Stimulated activated CD4-positive, alpha-beta T cell treated with anti-CD3 and anti-CD28 coated beads, Interleukin-4, amount 100 ng/mL, for 48 hours (primary cell): ENCODE measurements around the gene TSHZ2.

Experiments
- DNase-seq, 2 donors: peaks; one replicate each; pipeline ENCODE4 v3.0.0-alpha.2; 2020; ENCODE audit warnings: low read depth in 2 of 2

Gene TSHZ2

DNA sequence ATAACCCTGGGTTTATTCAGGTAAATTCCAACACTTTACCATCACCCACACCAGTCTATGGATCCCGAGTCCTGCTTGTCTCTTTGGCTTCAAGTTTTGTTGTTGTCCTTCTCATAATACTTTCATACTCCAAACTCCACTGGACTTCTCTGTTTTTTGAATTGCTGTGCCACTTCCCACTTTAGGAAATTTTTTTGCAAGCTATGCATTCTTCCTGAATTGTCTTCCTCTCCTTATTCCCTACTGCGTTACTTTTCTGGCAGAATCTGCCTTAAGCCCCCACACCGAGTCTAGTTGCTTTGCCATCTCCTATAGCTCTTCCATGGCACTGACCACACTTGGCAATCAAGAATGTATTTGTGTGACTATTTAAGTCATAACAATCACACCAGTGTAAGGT is 96.1 kb downstream of the TSHZ2 start:
- DNase-seq: no peak

DNA sequence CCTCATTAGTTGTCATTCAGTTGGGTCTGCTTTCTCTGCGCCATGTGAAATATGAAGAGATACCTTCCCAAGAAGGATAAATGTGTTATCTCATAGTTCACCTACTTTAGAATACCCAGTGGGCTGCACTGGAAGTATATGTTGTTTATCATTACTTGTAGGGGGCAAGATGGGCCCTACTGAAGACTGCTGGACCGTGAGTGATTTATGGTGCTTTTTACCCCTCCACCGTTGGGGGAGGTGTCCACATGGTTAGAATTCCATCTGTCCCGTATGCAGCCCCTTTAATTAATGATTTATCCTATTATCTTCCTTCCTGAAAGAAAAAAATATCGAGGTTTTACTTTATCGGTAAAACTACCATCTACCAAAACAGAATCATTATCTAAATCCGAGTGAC is 97.0 kb downstream of the TSHZ2 start:
- no peak for DNase-seq

DNA sequence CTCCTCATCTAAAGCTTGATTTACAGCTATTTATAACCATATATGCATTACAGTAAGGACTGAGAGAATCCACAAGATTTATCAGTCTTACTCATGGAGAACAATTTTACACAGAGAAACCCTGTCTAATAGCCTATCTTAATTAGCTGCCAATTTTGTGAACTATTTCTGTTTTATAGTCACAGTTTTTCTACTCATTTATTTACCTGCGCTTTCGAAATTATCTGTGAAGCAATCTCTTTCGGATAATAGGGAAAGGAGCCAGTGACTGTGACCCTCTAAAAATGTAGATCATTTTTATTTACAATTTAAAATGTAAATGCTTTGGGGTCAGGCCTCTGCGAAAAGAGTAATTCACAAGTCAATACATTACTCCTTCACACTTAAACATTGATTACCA is 98.1 kb downstream of the TSHZ2 start:
- no peak for DNase-seq

DNA sequence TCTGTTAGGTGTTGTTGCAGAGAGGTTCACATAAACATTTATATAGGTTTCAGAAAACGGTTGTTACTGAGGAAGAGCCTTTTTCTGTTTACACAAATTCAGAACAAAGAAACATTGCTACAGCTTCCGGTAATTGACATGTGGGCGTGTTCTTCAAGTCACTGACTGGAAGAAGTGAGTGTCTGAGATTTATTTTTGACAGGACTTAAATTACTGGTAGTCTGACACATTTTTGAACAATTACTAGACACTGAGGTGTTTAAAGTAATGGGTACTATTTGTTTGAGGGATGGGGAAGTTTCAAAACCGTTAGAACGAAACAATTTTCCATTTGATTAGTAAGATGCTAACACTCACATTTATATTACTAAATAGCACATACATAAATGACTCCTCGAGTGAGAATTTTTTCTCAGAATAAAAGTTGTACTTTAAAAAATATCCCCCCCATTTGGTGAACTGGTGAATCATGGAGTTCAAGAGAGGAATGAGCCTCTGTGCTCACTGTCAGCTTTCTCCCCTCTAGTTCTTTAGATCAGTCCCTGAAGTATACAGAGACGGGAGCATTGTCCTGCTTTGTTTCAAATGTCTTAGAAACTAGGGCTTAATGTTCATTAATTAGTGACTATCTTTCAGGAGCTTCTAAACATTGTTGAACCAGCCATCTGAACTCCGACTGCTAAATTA is 98.7 kb downstream of the TSHZ2 start:
- peak in 1 of 2 donors; percentile 18 for DNase-seq

DNA sequence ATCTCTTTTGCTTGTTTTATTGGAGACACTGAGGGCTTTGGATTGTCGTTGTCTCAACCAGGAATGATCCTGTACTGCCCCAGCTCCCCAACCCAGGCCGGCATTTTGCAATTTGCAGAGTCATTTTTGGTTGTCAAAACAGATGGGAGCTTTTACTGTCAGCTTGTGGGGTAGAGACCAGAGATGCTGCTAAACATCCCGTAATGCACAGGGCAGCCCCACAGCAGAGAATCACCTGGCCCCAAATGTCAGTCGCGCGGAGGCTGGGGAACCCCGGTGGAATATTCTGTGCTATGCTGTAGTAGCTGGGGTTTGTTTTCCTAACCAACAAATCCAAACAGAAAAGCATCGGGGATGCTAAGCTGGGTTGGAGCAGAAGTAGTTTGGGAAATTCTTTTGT is 99.7 kb downstream of the TSHZ2 start:
- peak in 1 of 2 donors; percentile 16 for DNase-seq

DNA sequence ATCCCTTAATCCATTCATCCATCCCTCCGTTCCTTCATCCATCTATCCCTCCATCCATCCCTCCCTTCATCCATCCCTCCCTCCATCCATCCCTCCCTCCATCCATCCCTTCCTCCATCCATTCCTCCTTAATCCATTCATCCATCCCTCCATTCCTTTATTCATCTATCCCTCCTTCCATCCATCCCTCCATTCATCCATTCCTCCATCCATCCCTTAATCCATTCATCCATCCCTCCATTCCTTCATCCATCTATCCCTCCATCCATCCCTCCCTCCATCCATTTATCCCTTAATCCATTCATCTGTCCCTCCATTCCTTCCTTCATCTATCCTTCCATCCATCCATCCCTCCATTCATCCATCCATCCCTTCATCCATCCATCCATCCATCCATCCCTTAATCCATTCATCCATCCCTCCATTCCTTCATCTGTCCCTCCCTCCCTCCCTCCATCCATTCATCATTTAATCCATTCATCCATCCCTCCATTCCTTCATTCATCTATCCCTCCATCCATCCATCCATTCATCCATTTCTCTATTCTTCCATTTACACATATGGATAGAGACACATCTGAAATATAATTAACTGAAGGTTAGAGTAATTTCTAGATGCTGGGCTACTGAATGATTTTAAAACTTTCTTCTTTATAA is 100.9 kb downstream of the TSHZ2 start:
- DNase-seq: no peak

DNA sequence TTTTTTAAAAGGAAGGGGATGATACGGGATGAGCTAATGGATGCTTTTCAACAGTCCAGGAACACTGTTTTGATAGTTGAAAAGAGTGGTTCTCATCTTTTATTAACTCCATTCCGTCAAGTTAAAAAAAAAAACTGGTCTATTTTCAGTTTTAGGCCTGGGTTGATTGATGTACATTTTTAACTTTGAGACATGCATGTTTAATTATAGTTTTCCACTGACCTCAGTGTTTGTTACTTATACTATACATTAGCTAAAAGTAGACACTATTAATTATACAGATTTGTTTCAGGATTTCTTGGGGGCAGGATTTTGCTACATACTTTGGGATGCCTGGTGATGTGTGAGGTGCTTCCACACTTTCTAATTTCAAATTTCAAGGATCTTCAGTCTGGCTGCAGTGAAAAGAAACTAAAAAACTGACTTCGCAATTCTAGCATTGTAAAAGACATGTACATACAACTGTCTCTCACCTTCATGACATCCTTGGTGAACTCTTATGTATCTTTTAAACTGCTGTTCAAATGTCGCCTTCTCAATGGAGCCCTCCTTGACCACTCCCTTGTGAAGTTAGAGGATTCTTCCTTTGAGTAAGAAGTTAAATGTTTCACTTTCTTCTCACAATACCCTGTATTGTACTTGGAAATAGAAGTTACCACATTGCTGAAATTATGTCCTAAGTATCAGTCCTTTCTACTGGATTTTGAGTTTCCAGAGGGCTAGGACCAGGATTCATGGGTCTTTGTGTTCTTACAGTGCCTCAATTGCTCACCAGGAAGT is 101.7 kb downstream of the TSHZ2 start:
- no peak for DNase-seq

DNA sequence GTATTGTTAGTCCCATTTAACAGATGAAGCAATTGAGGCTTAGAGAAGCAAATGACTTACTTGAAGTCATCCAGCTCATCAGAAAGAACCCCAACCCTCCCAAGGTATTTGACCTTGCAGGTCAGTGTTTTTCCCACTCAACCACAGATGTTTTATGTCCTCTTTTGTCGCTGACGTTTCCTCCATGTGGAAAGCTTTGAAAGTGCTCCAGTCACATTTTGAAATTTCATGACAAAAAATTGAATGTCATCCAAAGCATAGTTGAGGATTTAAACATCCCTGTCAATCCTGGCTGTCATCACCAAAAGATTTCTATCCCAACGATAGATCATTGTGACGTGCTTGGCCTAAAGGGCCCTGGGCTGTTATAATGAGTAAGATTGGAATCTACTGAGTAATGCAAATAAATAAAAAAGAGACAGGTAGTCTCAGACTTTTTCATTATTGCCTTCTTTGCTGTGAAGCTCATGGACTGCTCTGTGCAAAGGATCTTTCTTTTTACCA is 102.7 kb downstream of the TSHZ2 start:
- DNase-seq: no peak

DNA sequence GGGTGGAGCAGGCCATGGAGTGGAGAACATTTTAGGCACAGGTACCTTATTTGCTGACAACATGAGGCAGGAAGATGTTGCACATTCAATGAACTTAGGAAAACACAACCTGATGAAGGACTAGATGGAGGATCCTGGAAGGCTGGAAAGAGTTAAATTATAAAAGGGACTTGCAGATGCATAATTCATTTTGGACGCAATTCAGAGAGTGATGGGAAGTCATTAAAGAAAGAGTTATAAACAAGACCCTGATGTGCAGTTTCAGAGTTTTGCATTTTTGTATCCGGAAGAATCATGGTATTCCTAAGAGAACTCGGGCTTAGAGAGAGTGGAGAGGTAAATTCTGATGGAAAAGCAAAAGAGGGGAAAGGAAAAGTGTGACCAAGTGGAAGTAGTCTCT is 104.5 kb downstream of the TSHZ2 start:
- no peak for DNase-seq

DNA sequence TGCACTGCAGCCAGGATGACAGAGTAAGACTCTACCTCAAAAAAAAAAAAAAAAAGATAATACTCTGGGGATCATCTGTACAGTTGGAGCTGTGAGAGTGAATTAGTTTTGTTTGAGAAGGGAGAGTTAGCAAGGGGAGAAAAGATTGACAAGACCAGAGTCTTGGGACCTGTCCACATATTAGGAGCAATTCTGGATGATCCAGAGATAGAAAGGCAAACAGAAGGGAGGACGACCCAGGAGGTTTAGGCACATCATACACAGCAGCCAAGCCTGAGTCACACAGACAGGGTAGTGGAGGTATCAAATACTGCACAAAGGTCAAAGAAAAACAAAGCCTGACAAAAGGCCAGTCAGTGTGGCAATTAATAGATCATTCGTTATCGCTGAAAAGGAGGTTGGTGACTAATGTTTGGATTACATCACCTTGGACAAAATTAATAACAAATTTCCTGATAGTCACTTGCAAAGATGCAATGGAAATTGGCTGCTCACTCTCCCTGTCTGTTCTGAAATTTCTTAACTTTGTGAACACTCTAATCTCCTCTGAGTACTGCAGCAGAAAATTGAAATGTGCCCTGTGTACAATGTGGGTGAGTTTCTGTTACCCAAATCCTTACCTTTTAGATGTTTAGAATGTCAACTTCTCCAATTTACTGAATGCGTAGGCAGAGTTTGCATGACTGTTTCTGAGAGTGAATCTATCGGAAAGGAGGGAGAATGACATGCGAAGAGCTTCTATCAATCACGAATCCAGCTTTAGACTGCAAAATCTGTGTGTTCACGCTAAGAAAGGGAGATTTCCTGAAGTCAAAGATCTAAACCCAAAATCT is 105.4 kb downstream of the TSHZ2 start:
- peak; percentile 8 to 24 for DNase-seq

DNA sequence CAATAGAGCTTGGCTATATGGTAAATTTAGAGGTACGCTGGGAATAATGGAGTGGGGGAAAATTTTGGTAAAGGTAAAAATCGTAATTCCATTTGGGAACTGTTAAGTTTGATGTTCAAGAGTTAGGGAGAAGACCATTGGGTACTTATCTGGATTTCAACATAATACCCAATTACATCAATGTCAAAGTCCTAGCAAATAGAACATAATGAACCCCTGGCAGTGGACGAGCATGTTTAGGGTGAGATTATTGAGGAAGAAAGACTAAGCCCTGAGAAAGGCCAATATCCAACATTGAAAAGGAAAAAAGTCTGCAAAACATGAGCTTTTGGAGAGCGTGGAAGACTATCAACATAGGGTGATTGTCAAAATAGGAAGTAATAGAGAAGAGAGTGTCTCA is 106.6 kb downstream of the TSHZ2 start:
- DNase-seq: no peak

DNA sequence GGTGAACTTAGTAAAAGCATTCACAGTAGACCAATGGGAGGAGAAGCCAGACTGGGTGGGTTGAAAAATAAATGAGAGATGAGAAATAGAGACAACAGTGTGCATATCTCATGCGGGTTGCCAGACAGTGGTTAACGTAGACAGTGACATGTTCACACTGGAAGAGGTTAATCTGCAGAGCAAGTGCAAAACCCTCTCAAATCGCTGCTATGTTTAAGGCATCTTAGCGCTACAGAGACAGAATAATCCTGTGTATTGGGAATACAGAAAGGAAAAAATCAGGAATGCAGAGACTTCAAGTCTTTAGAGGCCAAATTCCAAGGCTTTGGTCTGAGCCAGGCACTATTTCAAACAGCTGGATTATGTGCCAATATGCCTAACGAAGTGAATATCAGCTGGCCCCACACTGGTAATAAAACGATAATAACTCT is 107.1 kb downstream of the TSHZ2 start:
- DNase-seq: no peak

DNA sequence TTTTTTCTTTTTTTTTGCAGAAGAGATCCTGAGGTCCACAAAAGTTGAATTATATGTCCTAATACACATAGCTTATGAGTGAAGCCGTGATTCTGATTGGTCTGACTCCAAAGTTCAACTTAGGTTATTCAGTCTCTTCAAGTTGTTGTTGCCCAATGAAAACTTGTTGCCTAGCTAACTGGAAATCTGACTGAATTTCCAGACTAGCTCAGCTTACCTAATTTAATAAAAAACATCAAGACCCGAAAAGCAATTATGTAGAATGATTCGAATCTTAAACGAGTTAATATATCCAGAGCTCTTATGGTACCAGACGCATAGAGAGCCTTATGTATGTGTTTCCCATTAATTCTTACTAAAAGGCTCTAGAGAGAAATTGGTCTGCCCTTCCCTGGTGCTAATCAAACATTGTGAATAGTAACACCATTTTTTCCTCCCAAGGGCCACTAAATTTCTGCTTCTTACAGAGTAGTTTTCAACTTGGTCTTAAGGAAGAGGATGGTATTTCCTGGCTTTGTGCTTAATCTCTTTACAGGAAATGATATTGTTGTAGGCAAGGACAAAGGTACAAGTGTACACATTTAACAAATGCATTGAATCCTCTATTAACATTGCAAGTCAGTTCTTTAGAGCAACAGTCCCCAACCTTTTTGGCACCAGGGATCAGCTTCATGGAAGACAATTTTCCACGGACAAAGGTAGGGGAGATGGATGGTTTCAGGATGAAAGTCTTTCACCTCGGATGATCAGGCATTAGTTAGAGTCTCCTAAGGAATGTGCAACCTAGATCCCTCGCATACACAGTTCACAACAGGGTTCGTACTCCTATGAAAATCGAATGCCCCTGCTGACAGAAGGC is 107.9 kb downstream of the TSHZ2 start:
- DNase-seq: no peak

DNA sequence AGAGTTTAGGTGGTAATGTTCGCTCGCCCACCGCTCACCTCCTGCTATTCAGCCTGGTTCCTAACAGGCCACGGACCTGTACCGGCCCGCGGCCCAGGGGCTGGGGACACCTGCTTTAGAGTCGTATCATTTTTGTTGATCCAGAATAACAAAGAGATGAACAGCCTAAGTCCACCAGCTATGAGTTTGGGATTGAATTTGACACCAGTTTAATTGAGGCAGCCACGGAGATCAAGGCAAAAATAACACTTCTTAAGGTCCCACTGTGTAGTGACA is 108.5 kb downstream of the TSHZ2 start:
- DNase-seq: no peak

DNA sequence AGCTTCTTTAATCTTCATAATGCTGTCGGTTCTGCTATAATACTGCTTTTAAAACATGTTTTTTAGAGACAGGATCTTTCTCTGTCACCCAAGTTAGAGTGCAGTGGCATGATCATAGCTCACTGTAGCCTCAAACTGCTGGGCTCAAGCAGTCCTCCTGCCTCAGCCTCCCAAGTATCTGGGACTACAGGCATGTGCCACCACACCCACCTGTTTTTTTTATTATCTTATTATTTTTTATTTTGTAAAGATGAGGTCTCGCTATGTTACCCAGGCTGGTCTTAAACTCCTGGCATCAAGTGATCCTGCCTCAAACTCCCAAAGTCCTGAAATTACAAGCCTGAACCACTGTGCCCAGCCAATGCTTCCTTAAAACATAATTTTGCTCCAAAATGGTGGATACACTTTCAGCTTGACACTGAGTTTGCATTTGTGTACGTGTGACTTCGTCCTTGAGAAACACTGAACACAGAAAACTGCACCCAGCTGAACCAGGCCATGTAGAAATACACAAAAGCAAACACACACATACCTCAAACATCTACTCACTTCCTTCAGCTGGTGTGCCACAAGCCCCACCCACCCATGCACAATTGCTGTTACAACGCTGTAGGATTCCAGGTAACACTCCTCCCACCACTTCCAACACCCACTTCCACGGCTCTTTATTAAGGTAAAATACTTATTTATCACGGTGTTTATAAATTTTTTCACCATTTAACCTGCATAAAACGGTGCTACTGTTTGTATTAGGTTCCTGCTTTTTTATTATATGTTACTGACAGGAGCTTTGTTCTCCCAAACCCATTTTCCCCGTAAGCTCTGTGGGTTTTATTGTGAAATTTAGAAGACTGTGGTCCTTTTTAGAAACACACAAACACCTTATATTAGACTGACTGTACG is 109.1 kb downstream of the TSHZ2 start:
- DNase-seq: peak in 1 of 2 donors; percentile 11

DNA sequence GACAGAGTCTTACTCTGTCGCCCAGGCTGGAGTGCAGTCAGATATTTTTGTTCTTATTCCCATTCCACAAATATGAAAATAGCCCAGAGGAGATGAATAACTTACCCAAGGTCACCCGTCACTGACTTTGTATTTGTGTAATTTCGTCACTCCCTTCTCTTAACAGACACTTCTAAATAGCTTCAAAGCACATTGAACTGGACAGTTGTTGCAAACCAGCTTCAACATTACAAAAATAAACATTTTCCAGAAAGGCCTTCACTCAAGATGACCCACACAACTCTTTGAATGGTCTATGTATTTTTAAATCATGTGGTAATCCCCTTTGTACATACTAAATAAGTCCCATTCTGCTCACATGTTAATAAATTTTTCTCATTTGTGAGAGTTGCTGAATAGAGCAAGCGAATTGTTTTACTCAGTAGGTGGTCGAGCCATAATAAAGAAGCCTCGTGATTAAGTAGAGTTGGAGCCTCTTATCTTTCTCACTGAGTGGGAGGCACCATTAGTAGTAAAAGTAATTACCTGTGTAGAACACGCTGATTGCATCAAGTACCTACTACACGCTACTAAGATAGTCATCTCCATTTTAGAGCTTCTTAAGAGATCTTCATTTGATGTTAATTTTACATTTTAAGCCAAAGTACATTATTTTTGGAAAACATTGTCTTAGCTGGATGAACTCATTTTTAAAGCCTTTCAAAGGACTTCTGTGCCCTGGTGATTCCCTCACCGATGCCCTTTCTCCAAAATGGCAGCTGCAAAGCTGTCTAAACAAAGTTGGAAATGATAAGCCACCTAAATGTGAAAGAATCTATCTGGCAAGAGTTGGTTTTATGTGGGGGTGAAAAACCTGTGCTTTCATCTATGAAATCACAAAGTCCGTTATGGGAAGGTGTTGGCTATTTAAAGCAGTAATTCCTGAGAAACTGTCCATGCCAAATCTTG is 110.0 kb downstream of the TSHZ2 start:
- no peak for DNase-seq

DNA sequence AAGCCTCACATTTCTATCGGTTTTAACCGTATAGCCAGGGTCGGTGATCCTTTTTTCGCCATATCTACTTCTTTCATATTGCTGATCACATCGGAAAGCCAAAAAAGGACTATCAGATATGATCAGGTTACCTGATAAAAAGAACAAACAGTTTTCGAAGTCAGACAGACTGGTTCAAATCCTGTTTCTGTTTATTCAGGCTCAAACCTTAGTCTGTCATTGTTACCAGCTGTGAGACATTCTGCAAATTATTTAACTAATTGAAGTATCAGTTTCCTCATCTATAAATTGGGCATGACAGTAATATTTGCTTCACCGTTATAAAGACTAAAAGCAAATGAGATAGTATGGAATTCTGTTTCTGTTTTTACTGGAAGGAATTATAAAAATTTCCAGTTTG is 111.3 kb downstream of the TSHZ2 start:
- no peak for DNase-seq

DNA sequence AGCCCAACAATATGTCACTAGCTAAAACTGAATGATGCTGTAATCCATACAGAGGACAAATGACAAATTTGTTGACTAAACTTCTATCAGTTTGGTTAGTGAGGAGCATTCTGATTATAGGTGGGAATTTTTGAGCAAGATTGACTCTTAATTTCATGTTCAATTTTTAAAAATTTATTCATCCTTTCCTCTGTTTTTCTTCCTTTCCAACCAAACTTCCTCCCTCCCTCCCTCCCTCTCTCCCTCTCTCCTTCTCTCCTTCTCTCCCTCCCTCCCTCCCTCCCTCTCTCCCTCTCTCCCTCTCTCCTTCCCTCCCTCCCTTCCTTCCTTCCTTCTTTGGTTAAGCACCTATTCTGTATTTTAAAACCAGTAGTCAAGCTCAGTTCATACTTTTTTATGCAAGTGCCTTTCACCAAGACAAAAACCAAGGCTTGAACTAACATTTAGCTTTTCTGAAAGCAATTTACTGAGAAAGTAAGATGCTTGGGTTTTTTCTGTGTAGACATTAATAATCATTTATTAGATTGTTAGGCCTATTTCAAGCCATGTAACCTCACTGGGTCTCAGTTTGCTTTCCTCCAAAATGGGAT is 112.3 kb downstream of the TSHZ2 start:
- DNase-seq: no peak

DNA sequence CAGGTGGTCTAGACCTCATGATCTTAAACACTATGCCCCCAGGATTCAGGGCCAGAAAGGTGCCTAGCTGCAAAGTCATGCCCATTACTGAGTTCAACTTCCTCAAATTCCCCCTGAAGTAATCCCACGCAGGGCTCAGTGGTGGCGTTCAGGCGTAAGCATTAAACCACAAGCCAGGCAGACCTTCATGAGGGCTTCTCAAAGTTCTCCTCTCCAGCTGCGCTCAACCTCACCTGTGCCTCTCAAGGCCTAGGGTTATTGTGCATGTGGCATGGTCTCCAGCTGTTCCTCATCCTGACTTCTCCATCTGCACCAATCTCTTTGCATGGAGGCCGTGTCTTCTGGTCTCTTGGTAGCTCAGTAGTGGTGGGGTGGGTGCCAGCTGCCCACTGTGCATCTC is 113.6 kb downstream of the TSHZ2 start:
- no peak for DNase-seq
